ENCODE data around the gene KLHL6.

The KLHL6 gene

GRCh38 chr3:183587336-183587735 lies 31.8 kb upstream of the KLHL6 start:
- no peak for DNase-seq (ENCODE audit: low read depth, low spot score)
- no peak for TF ChIP-seq CTCF (IDR thresholded peaks at IDR 0.05; ENCODE audit: low read depth, low read length)
- no peak overlapping the region for H3K4me3 ChIP-seq (ENCODE audit: low read depth, low read length)
- in situ Hi-C loops (cut with HindIII; ENCODE audit: low sequenced_read_pairs) = no loop called here

- H3K4me3 ChIP-seq (ENCODE audit: low read depth, low read length) = no peak overlapping the region
- DNase-seq (ENCODE audit: low read depth, low spot score) = no peak
- TF ChIP-seq CTCF (IDR thresholded peaks at IDR 0.05; ENCODE audit: low read depth, low read length) = no peak
- in situ Hi-C loops (cut with HindIII; ENCODE audit: low sequenced_read_pairs) = no loop called here
Observed at GRCh38 chr3:183586477-183586876, 31.0 kb upstream of the KLHL6 start.

GRCh38 chr3:183584914-183585280 lies 29.4 kb upstream of the KLHL6 start:
- no peak for DNase-seq (ENCODE audit: low read depth, low spot score)
- in situ Hi-C loops (cut with HindIII; ENCODE audit: low sequenced_read_pairs) = no loop called here

GRCh38 chr3:183584246-183584913 lies 28.9 kb upstream of the KLHL6 start:
- in situ Hi-C loops (cut with HindIII; ENCODE audit: low sequenced_read_pairs) = no loop called here
- DNase-seq (ENCODE audit: low read depth, low spot score) = peak; percentile 3
- no peak overlapping the region for H3K4me3 ChIP-seq (ENCODE audit: low read depth, low read length)
- no peak for TF ChIP-seq CTCF (IDR thresholded peaks at IDR 0.05; ENCODE audit: low read depth, low read length)

More at GRCh38 chr3:183584914-183585280, 29.4 kb upstream of the KLHL6 start:
- no peak overlapping the region for H3K4me3 ChIP-seq (ENCODE audit: low read depth, low read length)
- no peak for TF ChIP-seq CTCF (IDR thresholded peaks at IDR 0.05; ENCODE audit: low read depth, low read length)

GRCh38 chr3:183583331-183584245 lies 28.1 kb upstream of the KLHL6 start:
- in situ Hi-C loops (cut with HindIII; ENCODE audit: low sequenced_read_pairs) = no loop called here
- no peak for DNase-seq (ENCODE audit: low read depth, low spot score)
- no peak overlapping the region for H3K4me3 ChIP-seq (ENCODE audit: low read depth, low read length)
- TF ChIP-seq CTCF (IDR thresholded peaks at IDR 0.05; ENCODE audit: low read depth, low read length) = no peak

GRCh38 chr3:183582161-183582560 lies 26.7 kb upstream of the KLHL6 start:
- no peak overlapping the region for H3K4me3 ChIP-seq (ENCODE audit: low read depth, low read length)
- TF ChIP-seq CTCF (IDR thresholded peaks at IDR 0.05; ENCODE audit: low read depth, low read length) = no peak
- no peak for DNase-seq (ENCODE audit: low read depth, low spot score)
- in situ Hi-C loops (cut with HindIII; ENCODE audit: low sequenced_read_pairs) = no loop called here
